SU-DHL-6 (cell line): Measurements from ENCODE around the gene LCP2.

ENCODE experiments used
- H2AFZ ChIP-seq: fragments of 200-600 bp; sonication (generic); 2 replicates; pipeline ENCODE4 v1.6.1; 2014; ENCODE audit warnings: low read depth, mild to moderate bottlenecking, moderate library complexity, mixed read lengths, antibody characterized with exemption, low read length; ENCODE audit not compliant: severe bottlenecking
- H3F3A ChIP-seq: fragments of 200-600 bp; shearing (Covaris generic); 2 replicates; pipeline ENCODE4 v1.6.0; 2016; ENCODE audit warnings: antibody characterized with exemption, mild to moderate bottlenecking; ENCODE audit not compliant: insufficient read depth
- H3K27ac ChIP-seq: fragments of 200-600 bp; sonication (generic); 2 replicates; pipeline ENCODE4 v1.5.1; 2016; ENCODE audit warnings: low read depth, mild to moderate bottlenecking, low read length, moderate library complexity, mixed read lengths
- H3K27me3 ChIP-seq: fragments of 200-600 bp; sonication (generic), shearing (Covaris generic); 2 replicates; pipeline ENCODE4 v1.6.0; 2014; ENCODE audit warnings: mild to moderate bottlenecking, low read length
- H3K36me3 ChIP-seq: fragments of 200-600 bp; sonication (generic); 2 replicates; pipeline ENCODE4 v1.6.1; 2014; ENCODE audit warnings: mild to moderate bottlenecking, low read length, mixed read lengths
- H3K4me2 ChIP-seq: fragments of 300-600, 200-600 bp; shearing (Covaris generic), sonication (generic); 2 replicates; pipeline ENCODE4 v1.6.0; 2014; ENCODE audit warnings: low read length, low read depth, mild to moderate bottlenecking; ENCODE audit not compliant: poor library complexity, severe bottlenecking
- H3K4me3 ChIP-seq: fragments of 200-600 bp; sonication (generic); 2 replicates; pipeline ENCODE4 v1.5.1; 2014; ENCODE audit warnings: antibody characterized with exemption, low read length, mild to moderate bottlenecking, mixed read lengths; ENCODE audit not compliant: insufficient read depth, poor library complexity, severe bottlenecking
- H3K79me2 ChIP-seq: fragments of 200-600 bp; sonication (generic); 2 replicates; pipeline ENCODE4 v1.6.1; 2014; ENCODE audit warnings: mild to moderate bottlenecking, low read length, moderate library complexity; ENCODE audit not compliant: insufficient read depth
- H3K9ac ChIP-seq: fragments of 200-600 bp; sonication (generic); 2 replicates; pipeline ENCODE4 v1.7.0; 2014; ENCODE audit warnings: mild to moderate bottlenecking, low read length
- H3K9me2 ChIP-seq: fragments of 200-600 bp; sonication (generic); replicated peaks from 2 replicates; pipeline ENCODE4 v1.6.1; 2014; ENCODE audit warnings: low read length; ENCODE audit not compliant: insufficient read depth
- H3K9me3 ChIP-seq: fragments of 200-600 bp; sonication (generic); 2 replicates; pipeline ENCODE4 v1.6.1; 2014; ENCODE audit warnings: low read length, mixed read lengths; ENCODE audit not compliant: insufficient read depth
- H4K20me1 ChIP-seq: fragments of 200-600 bp; sonication (generic); 2 replicates; pipeline ENCODE4 v1.6.1; 2014; ENCODE audit warnings: low read depth, mild to moderate bottlenecking, antibody characterized with exemption, low read length, moderate library complexity, mixed read lengths
- EZH2phosphoT487 ChIP-seq: fragments of 200-600 bp; sonication (generic), shearing (Covaris generic); conservative IDR thresholded peaks from 2 replicates; pipeline ENCODE4 v1.6.1; 2018; ENCODE audit warnings: mild to moderate bottlenecking, antibody characterized with exemption, low read length, moderate library complexity, mixed read lengths
- TF ChIP-seq, protein P1 (sequence below): fragments of 200-600 bp; sonication (generic); IDR thresholded peaks from one replicate; pipeline ENCODE4 v1.5.1; 2017; ENCODE audit warnings: antibody characterized with exemption, mild to moderate bottlenecking, low read length, moderate library complexity; ENCODE audit not compliant: insufficient read depth, poor library complexity, severe bottlenecking

The LCP2 gene

DNA sequence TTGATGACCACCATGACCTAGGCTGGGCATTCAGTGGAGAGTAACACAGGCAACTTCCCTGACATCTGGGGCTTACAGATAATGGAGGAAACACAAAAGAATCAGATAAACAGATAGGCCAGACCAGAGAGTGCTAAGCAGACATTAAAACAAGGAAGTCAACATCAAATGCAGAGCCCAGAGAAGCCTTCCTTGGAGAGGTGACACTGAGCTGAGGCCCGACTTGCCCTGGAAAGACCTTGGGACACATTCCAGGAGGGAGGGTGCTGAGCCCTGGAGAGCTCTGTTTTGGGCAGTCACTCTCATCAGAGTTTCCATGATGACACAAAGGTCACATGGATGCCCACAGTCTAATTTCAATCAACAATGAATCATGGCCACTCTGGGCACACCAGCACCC lies 96.7 kb downstream of the LCP2 start:
- no peak for TF ChIP-seq EZH2phosphoT487
- TF ChIP-seq, protein P1, sequence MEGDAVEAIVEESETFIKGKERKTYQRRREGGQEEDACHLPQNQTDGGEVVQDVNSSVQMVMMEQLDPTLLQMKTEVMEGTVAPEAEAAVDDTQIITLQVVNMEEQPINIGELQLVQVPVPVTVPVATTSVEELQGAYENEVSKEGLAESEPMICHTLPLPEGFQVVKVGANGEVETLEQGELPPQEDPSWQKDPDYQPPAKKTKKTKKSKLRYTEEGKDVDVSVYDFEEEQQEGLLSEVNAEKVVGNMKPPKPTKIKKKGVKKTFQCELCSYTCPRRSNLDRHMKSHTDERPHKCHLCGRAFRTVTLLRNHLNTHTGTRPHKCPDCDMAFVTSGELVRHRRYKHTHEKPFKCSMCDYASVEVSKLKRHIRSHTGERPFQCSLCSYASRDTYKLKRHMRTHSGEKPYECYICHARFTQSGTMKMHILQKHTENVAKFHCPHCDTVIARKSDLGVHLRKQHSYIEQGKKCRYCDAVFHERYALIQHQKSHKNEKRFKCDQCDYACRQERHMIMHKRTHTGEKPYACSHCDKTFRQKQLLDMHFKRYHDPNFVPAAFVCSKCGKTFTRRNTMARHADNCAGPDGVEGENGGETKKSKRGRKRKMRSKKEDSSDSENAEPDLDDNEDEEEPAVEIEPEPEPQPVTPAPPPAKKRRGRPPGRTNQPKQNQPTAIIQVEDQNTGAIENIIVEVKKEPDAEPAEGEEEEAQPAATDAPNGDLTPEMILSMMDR = no peak
- no peaks in the 10 kb centered on the region for H3K36me3 ChIP-seq
- no peaks in the 10 kb centered on the region for H3K27me3 ChIP-seq
- H3K9me2 ChIP-seq = no peaks in the 10 kb centered on the region
- no peak overlapping the region for H3K4me3 ChIP-seq
- no peak overlapping the region for H3K27ac ChIP-seq
- no peaks in the 10 kb centered on the region for H4K20me1 ChIP-seq
- no peak overlapping the region for H2AFZ ChIP-seq
- no peaks in the 10 kb centered on the region for H3K79me2 ChIP-seq
- H3K9ac ChIP-seq = no peak overlapping the region
- H3K9me3 ChIP-seq = no peaks in the 10 kb centered on the region
- no peaks in the 10 kb centered on the region for H3F3A ChIP-seq
- H3K4me2 ChIP-seq = no peak overlapping the region
